ENCODE data around the gene ANO1.

Gene ANO1

DNA sequence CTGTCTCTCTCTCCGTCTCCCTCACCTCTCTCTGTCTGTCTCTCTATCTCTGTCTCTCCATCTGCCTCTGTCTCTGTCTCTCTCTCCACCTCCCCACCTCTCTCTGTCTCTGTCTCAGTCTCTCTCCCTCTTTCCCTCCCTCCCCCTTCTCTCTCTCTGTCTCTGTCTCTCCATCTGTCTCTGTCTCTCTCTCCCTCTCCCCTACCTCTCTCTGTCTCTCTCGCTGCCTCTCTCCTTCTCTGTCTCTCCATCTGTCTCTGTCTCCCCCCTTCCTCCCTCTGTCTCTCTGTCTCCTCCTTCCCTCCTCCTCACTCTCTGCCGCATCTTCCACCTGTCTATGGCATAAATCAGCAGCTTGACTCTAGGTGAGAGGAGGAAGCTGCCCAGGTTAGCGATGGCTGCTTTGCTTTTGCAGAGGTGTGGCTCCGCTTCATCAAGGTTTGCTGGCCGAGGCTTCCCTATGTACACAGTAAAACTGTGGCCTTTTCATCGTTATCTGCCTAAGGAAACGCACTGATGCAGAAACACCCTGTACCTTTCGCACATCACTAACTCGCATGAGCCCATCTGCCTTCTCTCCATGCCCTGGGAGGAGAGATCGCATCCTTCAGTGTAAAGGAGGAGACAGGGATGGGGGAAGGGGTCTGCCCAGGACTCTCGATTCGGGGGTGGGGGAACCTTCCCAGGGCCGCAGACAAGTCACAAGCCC lies 44.5 kb downstream of the ANO1 start:
- Histone ChIP-seq H2AFZ (ENCODE audit: low read length) (no peak overlapping the region), H3K4me2 (ENCODE audit: low read length) (no peak overlapping the region), H3K4me1 (ENCODE audit: insufficient read depth, low read length, severe bottlenecking) (no peaks in the 10 kb centered on the region), H3K79me2 (ENCODE audit: insufficient read depth, low read length) (no peaks in the 10 kb centered on the region), H3K9me3 (ENCODE audit: low read length) (no peaks in the 10 kb centered on the region), H4K20me1 (ENCODE audit: insufficient read depth, low read length) (no peaks in the 10 kb centered on the region), H3K27ac (ENCODE audit: low read depth, low read length, poor library complexity, severe bottlenecking) (no peak overlapping the region), H3K9me2 (ENCODE audit: low read depth, low read length) (no peaks in the 10 kb centered on the region), H3F3A (ENCODE audit: insufficient read depth, low read length) (no peaks in the 10 kb centered on the region), H3K9ac (ENCODE audit: low read length) (no peak overlapping the region), H3K27me3 (ENCODE audit: insufficient read depth, low read length) (no peaks in the 10 kb centered on the region; the same call in 1 of the 2 replicates), H3K36me3 (ENCODE audit: insufficient read depth, low read length) (no peaks in the 10 kb centered on the region), H3K4me3 (ENCODE audit: low read depth, low read length, poor library complexity, severe bottlenecking) (no peak overlapping the region)
- TF ChIP-seq CTCF (IDR thresholded peaks at IDR 0.05; ENCODE audit: low read length) (no peak), EZH2 (IDR thresholded peaks at IDR 0.05; ENCODE audit: borderline replicate concordance, low read length) (no peak)

DNA sequence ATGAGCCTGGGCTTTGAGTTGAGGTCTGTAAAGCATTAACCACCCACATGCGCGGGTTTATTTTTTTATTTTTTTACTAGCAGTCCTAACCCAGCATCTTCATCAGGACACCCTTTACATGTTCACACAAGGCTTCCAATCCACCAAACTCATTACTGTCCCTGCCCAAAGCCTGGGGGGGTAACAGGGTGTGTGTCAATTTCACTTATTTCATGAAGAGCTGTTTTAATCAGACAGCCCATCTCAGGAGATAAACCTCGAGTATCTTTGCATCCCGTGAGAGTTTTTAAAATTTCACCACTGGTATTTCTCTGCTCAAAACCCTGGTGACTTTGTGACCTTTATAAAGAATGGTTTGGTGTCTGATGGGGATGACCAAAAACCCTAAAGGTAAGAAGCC lies 45.6 kb downstream of the ANO1 start:
- no peak overlapping the region for H2AFZ ChIP-seq (ENCODE audit: low read length)
- no peaks in the 10 kb centered on the region for H3K4me1 ChIP-seq (ENCODE audit: insufficient read depth, low read length, severe bottlenecking)
- H3K4me3 ChIP-seq (ENCODE audit: low read depth, low read length, poor library complexity, severe bottlenecking) = no peak overlapping the region
- H3K79me2 ChIP-seq (ENCODE audit: insufficient read depth, low read length) = no peaks in the 10 kb centered on the region
- no peaks in the 10 kb centered on the region for H3K9me3 ChIP-seq (ENCODE audit: low read length)
- no peak overlapping the region for H3K4me2 ChIP-seq (ENCODE audit: low read length)
- no peak for TF ChIP-seq EZH2 (IDR thresholded peaks at IDR 0.05; ENCODE audit: borderline replicate concordance, low read length)
- no peak for TF ChIP-seq CTCF (IDR thresholded peaks at IDR 0.05; ENCODE audit: low read length)
- no peak overlapping the region for H3K27ac ChIP-seq (ENCODE audit: low read depth, low read length, poor library complexity, severe bottlenecking)
- H3K36me3 ChIP-seq (ENCODE audit: insufficient read depth, low read length) = no peaks in the 10 kb centered on the region
- H3K27me3 ChIP-seq (ENCODE audit: insufficient read depth, low read length) = no peaks in the 10 kb centered on the region
- no peak overlapping the region for H3K9ac ChIP-seq (ENCODE audit: low read length)
- H4K20me1 ChIP-seq (ENCODE audit: insufficient read depth, low read length) = no peaks in the 10 kb centered on the region
- H3K9me2 ChIP-seq (ENCODE audit: low read depth, low read length) = no peaks in the 10 kb centered on the region
- no peaks in the 10 kb centered on the region for H3F3A ChIP-seq (ENCODE audit: insufficient read depth, low read length)

- no peaks in the 10 kb centered on the region for H3F3A ChIP-seq (ENCODE audit: insufficient read depth, low read length)
These were observed 46.3 kb downstream of the ANO1 start for GRCh38 chr11:70124321-70125000.

More at GRCh38 chr11:70124321-70125000, 46.3 kb downstream of the ANO1 start:
- H2AFZ ChIP-seq (ENCODE audit: low read length) = no peak overlapping the region
- H3K79me2 ChIP-seq (ENCODE audit: insufficient read depth, low read length) = no peaks in the 10 kb centered on the region
- TF ChIP-seq EZH2 (IDR thresholded peaks at IDR 0.05; ENCODE audit: borderline replicate concordance, low read length) = no peak
- TF ChIP-seq CTCF (IDR thresholded peaks at IDR 0.05; ENCODE audit: low read length) = no peak
- H3K4me3 ChIP-seq (ENCODE audit: low read depth, low read length, poor library complexity, severe bottlenecking) = no peak overlapping the region
- no peaks in the 10 kb centered on the region for H3K36me3 ChIP-seq (ENCODE audit: insufficient read depth, low read length)
- no peaks in the 10 kb centered on the region for H3K4me1 ChIP-seq (ENCODE audit: insufficient read depth, low read length, severe bottlenecking)
- no peak overlapping the region for H3K27ac ChIP-seq (ENCODE audit: low read depth, low read length, poor library complexity, severe bottlenecking)
- H4K20me1 ChIP-seq (ENCODE audit: insufficient read depth, low read length) = no peaks in the 10 kb centered on the region
- H3K9me2 ChIP-seq (ENCODE audit: low read depth, low read length) = no peaks in the 10 kb centered on the region
- H3K9ac ChIP-seq (ENCODE audit: low read length) = no peak overlapping the region
- no peaks in the 10 kb centered on the region for H3K27me3 ChIP-seq (ENCODE audit: insufficient read depth, low read length)
- no peak overlapping the region for H3K4me2 ChIP-seq (ENCODE audit: low read length)
- H3K9me3 ChIP-seq (ENCODE audit: low read length) = no peaks in the 10 kb centered on the region
